Endothelial cell (in vitro differentiated cells): Measurements from ENCODE around the gene DHRS4L2. TPM values are rescaled to one million over a fixed set of nuclear protein-coding genes. Genes with fewer than 3 reads are reported as not detected.
"Not testable (repeated sequence)": the region's sequence is repeated elsewhere in the genome, so short reads cannot be mapped to it uniquely, and the experiment has no call there.

Experiments
- DNase-seq: peaks from one replicate; pipeline ENCODE4 v3.0.0; 2021; ENCODE audit warnings: low spot score
- H3K27ac Mint-ChIP-seq: one replicate; pipeline ENCODE4 v1.8.0; 2021; ENCODE audit warnings: mixed read lengths, inconsistent platforms; ENCODE audit not compliant: unreplicated experiment
- H3K27me3 Mint-ChIP-seq: one replicate; pipeline ENCODE4 v1.8.0; 2021; ENCODE audit warnings: mild to moderate bottlenecking, moderate library complexity, mixed read lengths, inconsistent platforms; ENCODE audit not compliant: unreplicated experiment
- H3K36me3 Mint-ChIP-seq: one replicate; pipeline ENCODE4 v1.8.0; 2021; ENCODE audit warnings: mild to moderate bottlenecking, low read depth, mixed read lengths, inconsistent platforms; ENCODE audit not compliant: unreplicated experiment
- H3K4me1 Mint-ChIP-seq: one replicate; pipeline ENCODE4 v1.8.0; 2021; ENCODE audit warnings: mild to moderate bottlenecking, mixed read lengths, inconsistent platforms; ENCODE audit not compliant: unreplicated experiment
- H3K4me3 Mint-ChIP-seq: one replicate; pipeline ENCODE4 v1.8.0; 2021; ENCODE audit warnings: mild to moderate bottlenecking, mixed read lengths, inconsistent platforms; ENCODE audit not compliant: unreplicated experiment
- H3K9me3 Mint-ChIP-seq: one replicate; pipeline ENCODE4 v1.8.0; 2021; ENCODE audit warnings: mixed read lengths, inconsistent platforms; ENCODE audit not compliant: unreplicated experiment
- total RNA-seq: library from RNA; stranded (reverse); fragmentation: NEBNext Ultra II Directional; extraction: Animal tissue kit (Norgen Biotek cat#: 25700); gene quantifications from one replicate; pipeline ENCODE4 v1.2.1, GENCODE V29; 2021; ENCODE audit not compliant: unreplicated experiment

The DHRS4L2 gene
- total RNA-seq, 1 donor from 2014 or later, result 19.2 TPM

DNA sequence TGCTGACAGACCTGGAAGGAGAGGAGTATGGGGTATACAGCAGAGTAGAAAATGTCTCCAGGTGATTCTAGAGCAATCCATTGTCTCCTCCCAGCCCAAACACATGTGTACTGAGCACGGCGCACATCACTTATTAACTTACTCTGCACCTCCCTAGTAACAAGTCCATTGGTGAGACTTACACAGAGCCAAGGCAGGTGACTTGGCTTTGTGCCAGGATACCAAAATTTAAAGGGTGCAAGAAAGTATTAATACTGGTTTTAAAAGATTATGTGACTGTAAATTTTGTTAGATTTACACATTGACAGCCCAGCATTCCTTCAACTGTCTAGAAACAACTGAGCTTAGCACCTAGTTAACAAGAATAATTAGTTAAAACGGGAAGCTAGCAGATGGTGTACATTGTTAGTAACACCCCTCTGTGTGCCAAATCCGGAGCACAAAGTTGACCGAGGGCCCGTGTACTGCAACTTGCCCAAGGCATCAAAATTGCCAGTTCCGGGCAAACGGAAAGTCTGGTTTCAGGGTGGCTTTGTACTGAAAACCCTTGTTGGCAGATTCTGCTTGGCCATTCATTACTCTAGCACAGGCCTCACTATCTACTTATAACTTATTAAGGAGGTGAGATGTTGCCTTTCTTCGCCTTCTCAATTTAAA, 30.7 kb upstream of the DHRS4L2 start:
- H3K4me1 Mint-ChIP-seq, result peaks cover 12% of the 10 kb centered on the region
- not testable (repeated sequence) for DNase-seq, H3K27ac Mint-ChIP-seq, H3K9me3 Mint-ChIP-seq, H3K4me3 Mint-ChIP-seq, H3K36me3 Mint-ChIP-seq, H3K27me3 Mint-ChIP-seq

GRCh38 chr14:23960899-23961298, 27.8 kb upstream of the DHRS4L2 start:
- not testable (repeated sequence) for H3K9me3 Mint-ChIP-seq, H3K4me3 Mint-ChIP-seq, H3K27me3 Mint-ChIP-seq, H3K36me3 Mint-ChIP-seq, H3K27ac Mint-ChIP-seq, DNase-seq, H3K4me1 Mint-ChIP-seq

- not testable (repeated sequence) for H3K9me3 Mint-ChIP-seq, H3K27me3 Mint-ChIP-seq, H3K27ac Mint-ChIP-seq, DNase-seq, H3K36me3 Mint-ChIP-seq, H3K4me1 Mint-ChIP-seq, H3K4me3 Mint-ChIP-seq
Observed at GRCh38 chr14:23961704-23962103, 27.0 kb upstream of the DHRS4L2 start.

- not testable (repeated sequence) for H3K27ac Mint-ChIP-seq, H3K4me3 Mint-ChIP-seq, H3K9me3 Mint-ChIP-seq, H3K4me1 Mint-ChIP-seq, H3K36me3 Mint-ChIP-seq, DNase-seq, H3K27me3 Mint-ChIP-seq
Observed at GRCh38 chr14:23969130-23969480, 19.6 kb upstream of the DHRS4L2 start.

DNA sequence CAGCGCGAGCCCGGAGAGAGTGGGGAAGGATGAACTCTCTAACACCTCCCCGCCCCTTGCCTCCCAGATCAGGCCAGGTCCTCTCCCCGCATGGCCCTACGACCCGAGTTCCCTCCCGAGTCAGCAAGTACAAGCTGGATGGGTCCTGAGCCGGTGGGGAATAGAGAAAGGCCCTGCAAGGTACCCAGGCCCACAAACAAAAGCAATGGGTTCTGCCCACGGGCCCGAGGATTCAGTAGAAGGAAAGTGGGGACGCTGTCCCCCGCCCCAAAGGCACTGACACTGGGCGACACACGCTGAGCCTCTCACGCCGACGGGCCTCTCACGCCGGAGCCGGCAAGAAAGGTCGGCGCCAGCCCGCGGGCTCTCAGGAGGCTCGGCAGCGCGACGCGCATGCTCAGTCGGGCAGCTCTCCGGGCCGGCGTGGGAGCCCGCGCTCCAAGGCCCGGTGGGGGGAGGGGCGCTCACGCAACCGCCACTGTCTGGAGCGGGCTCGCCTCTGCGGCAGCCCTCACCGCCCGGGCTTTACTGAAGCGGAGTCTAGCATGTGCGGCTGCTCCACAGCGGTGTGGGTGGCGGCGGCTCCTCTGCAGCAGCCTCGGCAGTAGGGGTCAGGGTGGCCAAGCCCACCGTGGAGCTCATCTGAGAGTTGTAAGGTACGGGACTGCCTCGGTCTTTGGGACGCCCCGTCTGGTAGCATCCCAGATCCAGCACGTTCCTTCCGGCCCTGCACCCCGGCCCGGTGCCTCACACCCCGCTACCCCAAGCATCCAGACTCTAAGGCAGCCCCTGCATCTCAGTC, 19.0 kb upstream of the DHRS4L2 start:
- H3K36me3 Mint-ChIP-seq, H3K27me3 Mint-ChIP-seq, H3K27ac Mint-ChIP-seq, H3K4me1 Mint-ChIP-seq, H3K4me3 Mint-ChIP-seq, H3K9me3 Mint-ChIP-seq: not testable (repeated sequence)
- peak; percentile 18 for DNase-seq

GRCh38 chr14:23970283-23970659, 18.5 kb upstream of the DHRS4L2 start:
- not testable (repeated sequence) for H3K4me1 Mint-ChIP-seq, H3K27me3 Mint-ChIP-seq, H3K36me3 Mint-ChIP-seq, DNase-seq, H3K9me3 Mint-ChIP-seq, H3K4me3 Mint-ChIP-seq, H3K27ac Mint-ChIP-seq

GRCh38 chr14:23973178-23973577, 15.6 kb upstream of the DHRS4L2 start:
- not testable (repeated sequence) for H3K36me3 Mint-ChIP-seq

DNA sequence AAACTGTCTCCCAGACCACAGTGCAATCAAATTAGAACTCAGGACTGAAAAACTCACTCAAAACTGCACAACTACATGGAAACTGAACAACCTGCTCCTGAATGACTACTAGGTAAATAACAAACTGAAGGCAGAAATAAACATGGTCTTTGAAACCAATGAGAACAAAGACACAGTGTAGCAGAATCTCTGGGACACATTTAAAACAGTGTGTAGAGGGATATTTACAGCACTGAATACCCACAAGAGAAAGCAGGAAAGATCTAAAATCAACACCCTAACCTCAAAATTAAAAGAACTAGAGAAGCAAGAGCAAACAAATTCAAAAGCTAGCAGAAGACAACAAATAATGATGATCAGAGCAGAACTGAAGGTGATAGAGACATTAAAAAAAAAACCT, 14.7 kb upstream of the DHRS4L2 start:
- H3K4me1 Mint-ChIP-seq, H3K9me3 Mint-ChIP-seq, H3K36me3 Mint-ChIP-seq, H3K27ac Mint-ChIP-seq, H3K4me3 Mint-ChIP-seq, DNase-seq, H3K27me3 Mint-ChIP-seq: not testable (repeated sequence)

More at GRCh38 chr14:23973178-23973577, 15.6 kb upstream of the DHRS4L2 start:
- not testable (repeated sequence) for H3K4me1 Mint-ChIP-seq, H3K27ac Mint-ChIP-seq, H3K4me3 Mint-ChIP-seq, H3K9me3 Mint-ChIP-seq, DNase-seq, H3K27me3 Mint-ChIP-seq

GRCh38 chr14:23977208-23977607, 11.5 kb upstream of the DHRS4L2 start:
- H3K27ac Mint-ChIP-seq, DNase-seq, H3K36me3 Mint-ChIP-seq, H3K4me3 Mint-ChIP-seq, H3K4me1 Mint-ChIP-seq, H3K9me3 Mint-ChIP-seq, H3K27me3 Mint-ChIP-seq: not testable (repeated sequence)

- H3K27me3 Mint-ChIP-seq, H3K27ac Mint-ChIP-seq, DNase-seq, H3K4me3 Mint-ChIP-seq, H3K9me3 Mint-ChIP-seq, H3K36me3 Mint-ChIP-seq, H3K4me1 Mint-ChIP-seq: not testable (repeated sequence)
Observed at GRCh38 chr14:23981951-23982813, 6.5 kb upstream of the DHRS4L2 start.
